Measurements from ENCODE around the gene TRIM51G.
"Not testable (repeated sequence)": the region's sequence is repeated elsewhere in the genome, so short reads cannot be mapped to it uniquely, and the experiment has no call there.

The TRIM51G gene, protein sequence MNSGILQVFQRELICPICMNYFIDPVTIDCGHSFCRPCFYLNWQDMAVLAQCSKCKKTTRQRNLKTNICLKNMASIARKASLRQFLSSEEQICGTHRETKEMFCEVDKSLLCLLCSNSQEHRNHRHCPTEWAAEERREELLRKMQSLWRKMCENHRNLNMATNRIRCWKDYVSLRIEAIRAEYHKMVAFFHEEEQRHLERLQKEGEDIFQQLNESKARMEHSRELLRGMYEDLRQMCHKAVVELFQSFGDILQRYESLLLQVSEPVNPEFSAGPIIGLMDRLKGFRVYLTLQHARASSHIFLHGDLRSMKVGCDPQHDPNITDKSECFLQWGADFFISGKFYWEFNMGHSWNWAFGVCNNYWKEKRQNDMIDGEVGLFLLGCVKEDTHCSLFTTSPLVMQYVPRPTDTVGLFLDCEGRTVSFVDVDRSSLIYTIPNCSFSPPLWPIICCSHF

DNA sequence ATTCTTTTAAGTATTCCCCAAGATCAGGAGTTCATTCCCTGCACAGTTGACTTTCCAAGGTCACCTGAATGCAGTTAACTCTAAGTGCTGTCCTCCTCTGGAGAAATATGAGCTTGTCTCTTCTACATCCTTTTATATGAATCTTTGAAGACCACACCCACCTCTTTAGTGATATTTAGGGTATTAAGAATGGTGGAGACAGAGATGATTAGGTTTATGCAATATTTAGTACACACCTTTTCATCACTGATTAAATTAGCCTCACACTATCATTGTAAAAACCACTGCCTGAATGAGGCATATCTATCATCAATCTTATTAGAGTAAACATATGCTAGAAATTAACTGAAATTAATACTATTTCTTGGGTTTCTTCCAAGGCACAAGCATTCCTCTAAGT, at the start of gene TRIM51G:
TSS of gene TRIM51G (minus strand) at position 101 of the 400 bp plus-strand sequence. CDS start 2,190 bp downstream, outside the sequence.
- not testable (repeated sequence) for DNase-seq

DNA sequence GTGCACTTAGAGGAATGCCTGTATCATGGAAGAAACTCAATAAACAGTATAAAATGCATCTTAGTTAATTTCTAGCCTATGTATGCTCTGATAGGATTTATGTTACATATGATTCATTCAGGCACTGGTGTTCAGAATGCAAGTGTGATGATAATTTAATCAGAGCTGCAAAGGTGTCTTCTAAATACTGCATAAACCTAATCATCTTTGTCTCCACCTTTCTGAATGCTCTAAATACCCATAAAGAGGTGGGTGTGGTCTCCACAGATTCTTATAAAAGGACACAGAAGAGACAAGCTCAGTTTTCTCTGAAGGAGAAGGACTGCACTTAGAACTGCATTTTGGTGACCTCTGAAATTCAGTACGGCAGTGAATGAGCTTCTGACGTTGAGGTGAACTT, 44.8 kb upstream of the TRIM51G start, which contains the start of gene TRIM49B:
TSS of gene TRIM49B (plus strand) at position 301 of the 400 bp plus-strand sequence. CDS start 2,777 bp downstream, outside the sequence.
- DNase-seq, result not testable (repeated sequence)

DNA sequence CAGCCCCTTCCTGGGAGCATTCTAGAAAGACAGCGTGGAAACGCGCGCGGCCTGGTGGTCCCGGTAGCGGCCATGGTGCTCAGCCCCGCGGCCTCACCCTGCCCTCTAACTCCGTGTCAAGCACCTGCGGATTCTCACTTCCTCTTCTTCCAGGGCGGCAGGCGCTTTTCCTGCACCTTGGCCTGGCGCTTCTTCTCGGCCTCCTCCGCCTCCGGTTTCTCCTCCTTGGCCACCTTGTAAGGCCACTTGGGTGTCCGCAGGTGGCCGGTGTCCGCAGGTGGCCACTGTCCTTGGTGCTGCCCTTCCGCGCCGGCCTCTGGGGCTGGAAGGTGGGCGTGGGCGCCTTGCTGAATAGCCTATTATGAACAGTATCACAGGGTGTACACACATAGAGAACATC, 15.1 kb downstream of the TRIM51G start:
- not testable (repeated sequence) for DNase-seq

DNA sequence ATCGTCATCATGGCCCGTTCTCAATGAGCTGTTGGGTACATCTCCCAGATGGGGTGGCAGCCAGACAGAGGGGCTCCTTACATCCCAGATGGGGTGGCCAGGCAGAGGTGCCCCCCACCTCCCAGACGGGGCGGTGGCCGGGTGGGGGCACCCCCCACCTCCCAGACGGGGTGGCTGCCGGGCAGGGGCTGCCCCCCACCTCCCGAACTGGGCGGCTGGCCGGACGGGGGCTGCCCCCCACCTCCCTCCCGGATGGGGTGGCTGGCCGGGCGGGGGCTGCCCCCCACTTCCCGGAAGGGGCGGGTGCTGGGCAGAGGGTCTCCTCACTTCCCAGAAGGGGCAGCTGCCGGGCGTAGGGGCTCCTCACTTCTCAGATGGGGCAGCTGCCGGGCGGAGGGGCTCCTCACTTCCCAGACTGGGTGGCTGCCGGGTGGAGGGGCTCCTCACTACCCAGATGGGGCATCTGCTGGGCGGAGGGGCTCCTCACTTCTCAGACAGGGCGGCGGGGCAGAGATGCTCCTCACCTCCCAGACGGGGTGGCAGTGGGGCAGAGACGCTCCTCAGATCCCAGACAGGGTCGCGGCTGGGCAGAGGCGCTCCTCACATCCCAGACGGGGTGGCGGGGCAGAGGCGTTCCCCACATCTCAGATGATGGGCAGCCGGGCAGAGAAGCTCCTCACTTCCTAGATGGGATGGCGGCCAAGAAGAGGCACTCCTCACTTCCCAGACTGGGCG, 28.2 kb downstream of the TRIM51G start:
- DNase-seq, result not testable (repeated sequence)

DNA sequence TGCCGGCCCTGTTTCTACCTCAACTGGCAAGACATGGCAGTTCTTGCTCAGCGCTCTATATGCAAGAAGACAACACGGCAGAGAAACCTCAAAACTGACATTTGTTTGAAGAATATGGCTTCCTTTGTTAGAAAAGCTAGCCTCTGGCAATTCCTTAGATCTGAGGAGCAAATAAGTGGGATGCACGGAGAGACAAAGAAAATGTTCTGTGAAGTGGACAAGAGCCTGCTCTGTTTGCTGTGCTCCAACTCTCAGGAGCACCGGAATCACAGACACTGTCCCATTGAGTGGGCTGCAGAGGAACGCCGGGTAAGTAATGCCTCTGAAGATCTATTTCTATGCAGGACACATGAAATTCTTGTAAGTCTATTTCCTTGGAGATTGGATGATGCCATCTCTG, 37.9 kb downstream of the TRIM51G start:
- DNase-seq, result not testable (repeated sequence)
